Bronchial epithelial cell (primary cell): ENCODE measurements around the gene GPX6. TPM values are rescaled to one million over a fixed set of nuclear protein-coding genes. Genes with fewer than 3 reads are reported as not detected.
"Not testable (repeated sequence)": the region's sequence is repeated elsewhere in the genome, so short reads cannot be mapped to it uniquely, and the experiment has no call there.

Experiments
- DNase-seq: peaks from one replicate; pipeline ENCODE4 v3.0.0-alpha.2; 2010; ENCODE audit warnings: low read depth
- FAIRE-seq: peaks from 2 replicates; lab custom pipeline; 2011; peaks lifted over from hg19 to GRCh38; lab: Jason Lieb, UNC
- H3K27me3 ChIP-seq: 2 replicates; pipeline ENCODE4 v1.5.1; 2011; ENCODE audit warnings: low read length; ENCODE audit not compliant: control insufficient read depth, insufficient read depth
- H3K36me3 ChIP-seq: 2 replicates; pipeline ENCODE4 v1.5.1; 2011; ENCODE audit warnings: low read length; ENCODE audit not compliant: control insufficient read depth, insufficient read depth
- H3K4me3 ChIP-seq: 2 replicates; pipeline ENCODE4 v1.5.1; 2011; ENCODE audit warnings: mild to moderate bottlenecking, low read depth, low read length, control low read depth
- CTCF ChIP-seq: IDR thresholded peaks from 2 replicates; pipeline ENCODE4 v1.5.1; 2011; ENCODE audit warnings: mild to moderate bottlenecking, moderate library complexity, low read length, control low read depth, inconsistent platforms; ENCODE audit not compliant: insufficient read depth, severe bottlenecking
- total RNA-seq: library from RNA; depleted of rRNA; stranded (reverse); fragments of >200 nt; gene quantifications from 2 replicates; pipeline ENCODE4 v1.2.1, GENCODE V29; 2014

GPX6 gene
- total RNA-seq, 1 donor from 2014 or later, result not detected

GRCh38 chr6:28553384-28553985 lies 37.9 kb upstream of the GPX6 start:
- TF ChIP-seq CTCF, result no peak
- Histone ChIP-seq H3K4me3 (no peak overlapping the region), H3K36me3 (no peaks in the 10 kb centered on the region), H3K27me3 (peaks cover 3% of the 10 kb centered on the region)
- no peak for FAIRE-seq
- no peak for DNase-seq

- FAIRE-seq (no peak), DNase-seq (no peak)
- no peak overlapping the region for H3K4me3 ChIP-seq
- H3K27me3 ChIP-seq, result peaks cover 3% of the 10 kb centered on the region
- no peaks in the 10 kb centered on the region for H3K36me3 ChIP-seq
- no peak for TF ChIP-seq CTCF
Measured at GRCh38 chr6:28551891-28552666, 36.5 kb upstream of the GPX6 start.

- H3K27me3 ChIP-seq, FAIRE-seq, H3K4me3 ChIP-seq, DNase-seq, H3K36me3 ChIP-seq: not testable (repeated sequence)
Measured at GRCh38 chr6:28547003-28547402, 31.4 kb upstream of the GPX6 start.

- H3K27me3 ChIP-seq, result no peaks in the 10 kb centered on the region
- no peaks in the 10 kb centered on the region for H3K36me3 ChIP-seq
- H3K4me3 ChIP-seq, result no peak overlapping the region
- no peak for TF ChIP-seq CTCF
- no peak for FAIRE-seq
- DNase-seq, result no peak
Measured at GRCh38 chr6:28545955-28546354, 30.4 kb upstream of the GPX6 start.

- Histone ChIP-seq H3K36me3 (no peaks in the 10 kb centered on the region), H3K4me3 (peak overlapping the region; percentile 35), H3K27me3 (no peaks in the 10 kb centered on the region)
- no peak for TF ChIP-seq CTCF
- FAIRE-seq (no peak), DNase-seq (no peak)
Measured at GRCh38 chr6:28543651-28544610, 28.3 kb upstream of the GPX6 start.
